ENCODE results near the gene DENND6B.
A peak's percentile ranks its signal among the peaks of the same experiment; 100 is the strongest.

The DENND6B gene

GRCh38 chr22:50315289-50316113 is 11.3 kb downstream of the DENND6B start:
- DNase-seq: no peak

GRCh38 chr22:50314455-50315288 is 12.1 kb downstream of the DENND6B start:
- no peak for DNase-seq

GRCh38 chr22:50314081-50314454 is 12.7 kb downstream of the DENND6B start:
- no peak for DNase-seq

- no peak for DNase-seq
Measured at GRCh38 chr22:50313600-50313999, 13.2 kb downstream of the DENND6B start.

- no peak for DNase-seq
Measured at GRCh38 chr22:50313021-50313420, 13.8 kb downstream of the DENND6B start.

GRCh38 chr22:50312371-50312770 is 14.4 kb downstream of the DENND6B start:
- DNase-seq: no peak

- DNase-seq: no peak
Measured at GRCh38 chr22:50311606-50312351, 15.0 kb downstream of the DENND6B start.

- DNase-seq: no peak
Measured at GRCh38 chr22:50310949-50311444, 15.8 kb downstream of the DENND6B start.

- DNase-seq: no peak
Measured at GRCh38 chr22:50310031-50310722, 16.6 kb downstream of the DENND6B start.

- no peak for DNase-seq
Measured at GRCh38 chr22:50309601-50309991, 17.2 kb downstream of the DENND6B start.

- DNase-seq: peak in 1 of 58 donors; percentile 37
Measured at GRCh38 chr22:50308986-50309600, 17.7 kb downstream of the DENND6B start.

GRCh38 chr22:50308597-50308935 is 18.2 kb downstream of the DENND6B start:
- DNase-seq: peak in 42 of 58 donors; percentile 16 to 69 (median 48)

- peak in 1 of 58 donors; percentile 61 for DNase-seq
Measured at GRCh38 chr22:50307890-50308596, 18.8 kb downstream of the DENND6B start.

- peak in 52 of 58 donors; percentile 26 to 87 (median 70) for DNase-seq
Measured at GRCh38 chr22:50306753-50307749, 19.8 kb downstream of the DENND6B start, which contains the start of gene PLXNB2. Gene PLXNB2 (minus strand): TSS chr22:50307646. CDS start chr22:50290584, 17,062 bp downstream.

- DNase-seq: peak in 46 of 58 donors; percentile 23 to 81 (median 52)
Measured at GRCh38 chr22:50305923-50306566, 20.8 kb downstream of the DENND6B start.

- DNase-seq: no peak
Measured at GRCh38 chr22:50305393-50305922, 21.4 kb downstream of the DENND6B start.

Data from anterior cingulate cortex (tissue), 58 donors.